GM12873 (cell line): ENCODE results near the gene SNX32.

ENCODE experiments used
- TF ChIP-seq, protein P1 (sequence below): IDR thresholded peaks from 2 replicates; pipeline ENCODE4 v1.5.1; 2012; ENCODE audit warnings: low read depth, mild to moderate bottlenecking, moderate library complexity, low read length, control low read depth; ENCODE audit not compliant: insufficient read depth; ENCODE audit errors: missing control alignments

The SNX32 gene

DNA sequence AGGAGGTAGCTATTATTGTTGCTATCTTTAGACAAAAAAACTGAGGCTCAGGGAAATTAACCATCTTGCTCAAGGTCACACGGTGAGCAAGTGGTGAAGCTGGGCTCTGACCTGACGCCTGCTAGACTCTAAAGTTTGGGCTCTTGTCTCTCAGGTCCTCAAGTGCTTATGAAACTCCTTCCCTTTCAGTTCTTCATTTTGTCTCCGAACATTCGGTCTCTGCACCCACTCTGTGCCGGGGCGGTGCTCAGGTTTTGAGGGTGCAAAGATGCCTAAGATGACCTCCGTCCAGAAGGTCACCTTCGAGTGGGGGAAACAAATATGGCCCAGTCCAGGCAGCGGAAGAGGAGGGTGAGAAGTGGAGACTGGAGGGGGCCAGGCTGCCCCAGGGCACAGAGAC lies 30.9 kb upstream of the SNX32 start:
- TF ChIP-seq, protein P1, sequence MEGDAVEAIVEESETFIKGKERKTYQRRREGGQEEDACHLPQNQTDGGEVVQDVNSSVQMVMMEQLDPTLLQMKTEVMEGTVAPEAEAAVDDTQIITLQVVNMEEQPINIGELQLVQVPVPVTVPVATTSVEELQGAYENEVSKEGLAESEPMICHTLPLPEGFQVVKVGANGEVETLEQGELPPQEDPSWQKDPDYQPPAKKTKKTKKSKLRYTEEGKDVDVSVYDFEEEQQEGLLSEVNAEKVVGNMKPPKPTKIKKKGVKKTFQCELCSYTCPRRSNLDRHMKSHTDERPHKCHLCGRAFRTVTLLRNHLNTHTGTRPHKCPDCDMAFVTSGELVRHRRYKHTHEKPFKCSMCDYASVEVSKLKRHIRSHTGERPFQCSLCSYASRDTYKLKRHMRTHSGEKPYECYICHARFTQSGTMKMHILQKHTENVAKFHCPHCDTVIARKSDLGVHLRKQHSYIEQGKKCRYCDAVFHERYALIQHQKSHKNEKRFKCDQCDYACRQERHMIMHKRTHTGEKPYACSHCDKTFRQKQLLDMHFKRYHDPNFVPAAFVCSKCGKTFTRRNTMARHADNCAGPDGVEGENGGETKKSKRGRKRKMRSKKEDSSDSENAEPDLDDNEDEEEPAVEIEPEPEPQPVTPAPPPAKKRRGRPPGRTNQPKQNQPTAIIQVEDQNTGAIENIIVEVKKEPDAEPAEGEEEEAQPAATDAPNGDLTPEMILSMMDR: no peak

DNA sequence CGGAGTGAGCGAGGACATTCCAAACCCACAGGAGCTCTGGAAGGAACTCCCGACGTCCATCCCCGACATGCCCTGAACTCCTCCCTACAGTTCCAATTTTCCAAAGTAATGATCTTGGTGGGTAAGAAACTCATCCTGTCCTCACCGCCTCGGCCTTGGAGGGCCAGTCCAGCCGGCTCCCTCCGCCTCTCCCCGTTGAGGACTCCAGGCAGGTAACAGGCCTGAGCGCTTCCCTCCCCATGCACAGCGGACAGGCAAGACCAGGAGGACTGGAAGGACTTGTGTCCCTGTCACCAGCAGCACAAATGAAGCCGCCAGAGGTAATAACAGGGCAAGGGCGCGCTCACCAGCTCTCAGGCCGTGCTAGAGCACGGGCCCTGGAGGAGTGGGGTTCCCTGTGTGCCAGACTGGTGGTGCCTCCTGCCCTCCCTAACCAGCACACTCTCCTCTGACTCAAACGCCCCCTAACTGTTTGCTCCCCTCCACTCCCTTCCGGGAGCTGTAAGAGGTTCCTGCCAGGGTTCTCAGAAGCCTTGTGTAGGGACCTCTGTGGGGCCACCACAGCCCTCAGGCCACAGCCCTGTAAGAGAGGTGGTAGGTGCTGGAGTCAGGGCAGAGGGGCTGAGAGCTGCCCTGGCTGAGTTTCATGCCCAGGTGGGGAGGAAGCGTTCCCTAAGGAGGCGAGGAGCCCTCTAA lies 29.8 kb upstream of the SNX32 start:
- TF ChIP-seq, protein P1: no peak

DNA sequence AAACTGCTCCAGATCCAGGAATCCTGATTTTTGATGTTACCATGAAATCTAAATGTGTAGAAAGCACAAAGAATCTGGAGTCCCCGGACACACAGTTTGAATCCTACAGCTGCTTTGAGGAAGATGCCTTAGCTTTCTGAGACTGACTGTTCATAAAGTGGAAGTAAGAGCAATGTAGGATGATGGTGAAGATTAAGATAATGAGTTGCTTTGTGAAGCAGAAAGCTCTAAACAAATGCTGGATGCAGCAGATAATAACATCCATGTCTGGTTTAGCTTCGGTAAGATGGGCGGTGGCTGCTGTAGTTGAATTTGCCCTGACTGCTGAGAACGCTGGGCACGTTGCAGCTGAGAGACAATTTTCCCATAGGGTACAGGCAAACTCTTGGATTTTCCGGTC lies 26.8 kb upstream of the SNX32 start:
- TF ChIP-seq, protein P1: no peak

DNA sequence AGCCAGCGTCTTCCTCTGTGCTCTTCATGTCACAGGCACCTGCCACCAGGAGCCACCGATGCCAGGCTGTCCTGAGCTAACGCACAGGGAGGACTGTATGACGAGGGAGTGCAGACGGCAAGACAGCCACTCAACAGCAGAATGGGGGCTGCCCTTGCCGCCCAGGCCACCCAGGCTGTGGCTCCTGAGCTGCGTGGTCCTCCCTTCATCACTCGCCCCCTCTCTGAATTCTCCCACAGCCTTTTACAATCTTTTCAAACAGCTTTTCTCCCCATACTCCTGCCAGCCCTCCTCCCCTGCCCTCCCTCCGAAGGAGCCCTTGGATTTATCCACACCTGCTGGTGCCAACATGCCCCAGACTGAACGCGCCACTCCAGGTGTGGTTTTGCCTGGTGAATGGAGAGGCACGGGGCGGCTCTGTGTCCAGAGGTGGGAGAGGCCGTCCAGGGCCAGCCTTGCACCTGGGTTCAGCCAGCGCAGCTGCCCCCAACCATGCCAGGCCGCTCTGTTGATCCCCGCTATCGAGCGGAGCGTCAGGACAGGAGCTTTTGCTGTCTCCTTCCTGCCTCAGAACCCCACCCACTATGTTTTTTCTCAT lies 24.9 kb upstream of the SNX32 start:
- TF ChIP-seq, protein P1: no peak

DNA sequence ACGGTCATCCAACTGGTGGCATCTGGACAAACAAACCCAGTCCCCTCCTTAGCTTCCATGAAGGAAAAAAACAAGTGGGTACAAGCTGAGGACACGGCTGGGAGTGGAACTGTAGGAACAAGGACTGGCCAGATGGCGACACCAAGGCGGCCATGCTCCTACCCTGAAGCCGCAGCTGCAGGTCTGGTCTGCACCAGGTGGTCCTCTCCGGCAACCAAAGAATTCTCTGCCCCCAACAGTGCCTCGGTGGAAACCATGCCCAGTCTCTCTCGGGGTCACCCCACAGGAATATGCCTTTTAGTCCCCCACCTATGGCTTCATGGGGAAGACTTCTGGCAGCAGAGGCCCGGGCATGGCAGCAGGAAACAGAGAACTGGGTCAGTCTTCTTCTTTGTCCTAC lies 24.3 kb upstream of the SNX32 start:
- TF ChIP-seq, protein P1: no peak

DNA sequence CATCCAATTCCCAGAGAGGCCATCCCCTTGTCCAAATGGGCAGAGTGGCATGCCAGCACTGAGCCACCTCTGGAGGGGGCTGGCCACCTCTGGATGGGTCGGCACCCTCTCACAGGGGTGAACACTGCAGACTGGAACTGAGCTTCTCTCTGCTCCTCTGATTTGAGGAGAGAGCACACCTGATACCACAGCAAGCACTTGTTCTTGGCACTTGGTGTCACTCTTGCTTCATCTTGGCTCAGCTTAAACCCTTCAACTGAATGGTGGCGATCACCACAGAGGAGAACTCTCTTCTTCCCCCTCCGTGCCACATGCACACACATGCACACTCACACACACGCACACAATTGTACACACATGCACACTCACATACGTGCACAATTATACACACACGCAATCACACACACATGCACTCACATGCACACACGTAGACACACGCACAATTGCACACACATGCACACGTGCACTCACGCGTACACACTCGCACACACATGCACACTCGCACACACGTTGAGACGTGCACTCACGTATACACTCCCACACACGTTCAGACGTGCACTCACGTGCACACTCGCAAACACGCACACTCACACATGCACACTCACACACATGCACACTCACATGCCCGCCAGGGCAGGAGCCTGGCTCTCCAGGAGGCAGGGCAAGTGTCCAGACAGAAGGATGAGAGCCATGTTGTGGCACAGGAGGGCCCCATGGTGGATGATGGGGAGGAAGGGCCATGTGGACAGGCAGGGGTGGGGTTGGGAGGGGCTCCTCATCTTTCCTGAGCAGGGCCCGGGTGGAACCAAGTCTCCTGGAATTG lies 23.5 kb upstream of the SNX32 start:
- TF ChIP-seq, protein P1: peak; percentile 27

DNA sequence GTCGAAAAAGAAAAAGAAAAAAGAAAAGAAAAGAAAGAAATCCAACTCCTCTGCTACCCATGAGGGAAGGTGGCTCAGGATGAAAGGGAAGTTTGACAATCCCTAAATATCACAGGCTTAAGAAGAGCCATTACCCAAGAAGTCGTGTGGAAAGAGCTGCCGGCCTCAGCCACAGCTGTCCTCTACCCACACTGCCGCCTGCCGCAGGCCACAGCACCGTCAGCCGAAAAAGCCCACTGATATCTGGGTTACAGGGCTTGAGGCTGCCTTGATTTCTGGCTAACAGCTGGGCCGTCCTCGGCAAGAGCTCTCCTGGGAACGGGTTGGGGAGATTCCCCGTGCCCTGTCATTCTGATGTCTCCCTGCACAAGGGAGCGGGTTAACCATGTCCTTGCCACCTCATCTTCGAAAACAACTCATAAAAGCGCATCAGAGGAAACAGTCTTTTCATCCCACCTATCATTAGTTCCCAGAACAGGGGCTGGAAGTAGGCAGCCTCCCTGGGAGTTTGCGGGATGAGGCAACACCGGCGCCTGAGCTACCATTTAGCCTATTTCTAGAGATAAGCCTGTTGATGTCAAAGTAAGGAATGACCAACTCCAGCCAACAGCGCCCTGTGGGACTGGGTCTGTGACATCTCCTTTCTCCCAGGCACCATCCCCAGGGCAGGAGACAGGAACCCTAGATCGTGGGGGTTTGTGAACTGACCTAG lies 21.8 kb upstream of the SNX32 start:
- TF ChIP-seq, protein P1: no peak
